HAP-1 (cell line): ENCODE results near the gene CCDC102B.
"Not testable (repeated sequence)": the region's sequence is repeated elsewhere in the genome, so short reads cannot be mapped to it uniquely, and the experiment has no call there.

Experiments
- DNase-seq, 2 experiments: peaks; one replicate each; pipeline ENCODE4 v3.0.0-alpha.2; 2016 to 2020; ENCODE audit warnings: low spot score in 2 of 2
- H3K27me3 ChIP-seq: fragments of 250-450 bp; sonication (Bioruptor Pico); 2 replicates; pipeline ENCODE4 v1.5.1; 2020; ENCODE audit warnings: low read depth, mild to moderate bottlenecking, moderate library complexity
- H3K36me3 ChIP-seq: fragments of 250-450 bp; sonication (Bioruptor Pico); replicated peaks from 2 replicates; pipeline ENCODE4 v1.5.1; 2020; ENCODE audit warnings: mild to moderate bottlenecking
- H3K4me1 ChIP-seq: fragments of 250-450 bp; sonication (Bioruptor Pico); 2 replicates; pipeline ENCODE4 v1.5.1; 2020; ENCODE audit warnings: mild to moderate bottlenecking
- H3K4me3 ChIP-seq: fragments of 250-450 bp; sonication (Bioruptor Pico); 2 replicates; pipeline ENCODE4 v1.5.1; 2020; ENCODE audit warnings: mild to moderate bottlenecking, moderate library complexity
- H3K9me3 ChIP-seq: fragments of 250-450 bp; sonication (Bioruptor Pico); 2 replicates; pipeline ENCODE4 v1.5.1; 2020; ENCODE audit warnings: mild to moderate bottlenecking, moderate library complexity
- in situ Hi-C: fragments of 300-500 bp; cut with MboI; formaldehyde crosslinking; loops from 3 replicates; pipeline ENCODE4 v1.14.3; 2020; ENCODE audit warnings: low sequenced_read_pairs, inconsistent platforms, mixed read lengths

The CCDC102B gene

DNA sequence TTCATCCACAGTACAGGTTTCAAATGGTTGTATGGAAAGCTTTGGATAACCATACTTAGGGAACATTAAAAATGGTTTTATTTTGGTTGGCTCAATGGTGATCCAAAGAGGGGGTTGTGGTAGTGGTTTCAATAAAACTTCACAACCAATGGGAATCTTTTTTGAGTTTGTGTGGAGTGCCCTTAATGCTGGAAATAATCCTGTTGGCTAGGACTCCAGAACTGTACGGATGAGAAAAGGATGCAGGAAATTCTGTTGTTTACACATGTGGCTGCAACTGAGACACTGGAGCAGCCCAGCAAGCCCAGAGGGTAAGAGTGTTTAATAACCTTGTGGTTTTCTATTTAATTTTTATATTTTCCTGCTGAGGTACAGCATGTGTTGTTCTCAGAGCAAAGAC, at the start of gene CCDC102B:
Gene CCDC102B, plus strand, starts transcription at position 210 of the 400 bp plus-strand sequence. CDS start 38,684 bp downstream, outside the sequence.
- H3K9me3 ChIP-seq, result no peaks in the 10 kb centered on the region
- H3K4me3 ChIP-seq, result no peak within 1 kb of the TSS
- H3K4me1 ChIP-seq, result no peaks in the 10 kb centered on the region
- no peaks in the 10 kb centered on the region for H3K36me3 ChIP-seq
- no peak for DNase-seq
- in situ Hi-C loops, result no loop called here
- H3K27me3 ChIP-seq, result no peaks in the 10 kb centered on the region

DNA sequence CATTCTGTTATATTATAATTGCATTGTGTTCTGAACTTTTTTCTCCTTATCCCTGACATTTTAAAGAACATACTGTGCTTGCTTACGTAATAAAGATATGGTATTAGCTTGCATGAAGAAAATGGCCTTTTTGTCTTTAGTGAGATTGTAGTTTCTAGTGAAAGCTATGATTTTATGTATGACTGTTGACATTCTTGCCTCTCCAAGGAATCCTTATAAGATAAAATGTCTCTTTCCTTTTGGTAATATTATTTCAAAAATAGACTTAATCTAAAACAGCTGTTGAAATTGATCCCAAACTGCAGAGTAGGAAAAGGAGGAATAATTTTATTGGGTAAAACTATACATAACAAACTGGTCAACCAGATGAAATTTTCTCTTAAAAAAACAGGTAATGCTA, 40.8 kb upstream of the CCDC102B start:
- Histone ChIP-seq H3K27me3 (no peaks in the 10 kb centered on the region), H3K9me3 (no peaks in the 10 kb centered on the region), H3K4me3 (no peak overlapping the region), H3K4me1 (no peaks in the 10 kb centered on the region), H3K36me3 (no peaks in the 10 kb centered on the region)
- in situ Hi-C loops, result no loop called here
- DNase-seq, result no peak

DNA sequence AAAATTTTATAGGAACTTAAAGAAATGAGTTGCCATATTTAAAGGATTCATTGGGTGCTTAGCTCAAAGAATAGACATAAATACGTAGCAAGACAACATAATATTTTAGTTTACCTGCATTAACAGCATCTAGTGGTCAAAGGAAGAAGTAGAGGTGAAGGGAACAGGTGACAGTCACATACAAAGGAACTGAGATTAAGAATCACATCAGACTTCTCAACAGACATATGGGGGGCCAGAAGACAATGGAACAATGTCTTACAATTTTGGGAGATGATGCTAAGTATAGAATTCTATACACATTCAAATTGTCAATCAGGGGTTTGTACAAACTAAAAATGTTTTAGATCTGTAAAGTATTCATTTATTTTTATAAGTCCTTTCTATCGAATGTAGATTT, 38.6 kb upstream of the CCDC102B start:
- Histone ChIP-seq H3K9me3 (no peaks in the 10 kb centered on the region), H3K36me3 (no peaks in the 10 kb centered on the region), H3K4me1 (peaks cover 10% of the 10 kb centered on the region), H3K4me3 (no peak overlapping the region), H3K27me3 (no peaks in the 10 kb centered on the region)
- in situ Hi-C loops, result no loop called here
- DNase-seq, result no peak

DNA sequence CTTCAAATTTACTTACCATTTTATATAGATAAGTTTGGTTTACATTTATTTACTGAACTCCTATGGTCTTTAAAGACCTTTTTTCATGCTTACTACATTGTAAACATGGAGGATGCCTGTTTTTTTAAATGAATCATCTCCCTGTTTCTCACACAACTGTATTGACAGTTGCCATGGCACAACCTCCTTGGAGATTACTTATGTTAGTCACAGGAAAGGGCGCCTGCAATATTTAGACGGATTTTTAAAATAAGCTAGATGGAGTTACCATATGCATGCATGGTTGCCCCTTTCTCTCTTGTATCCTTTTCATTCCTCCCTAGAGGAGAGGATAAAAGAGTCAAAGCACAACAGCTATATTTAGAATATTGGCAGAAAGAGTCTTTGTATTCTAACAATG, 34.8 kb upstream of the CCDC102B start:
- peak in 1 of 2 experiments; percentile 10 for DNase-seq
- H3K4me3 ChIP-seq, result no peak overlapping the region
- H3K36me3 ChIP-seq, result no peaks in the 10 kb centered on the region
- H3K9me3 ChIP-seq, result no peaks in the 10 kb centered on the region
- in situ Hi-C loops, result no loop called here
- peaks cover 10% of the 10 kb centered on the region for H3K4me1 ChIP-seq
- no peaks in the 10 kb centered on the region for H3K27me3 ChIP-seq

DNA sequence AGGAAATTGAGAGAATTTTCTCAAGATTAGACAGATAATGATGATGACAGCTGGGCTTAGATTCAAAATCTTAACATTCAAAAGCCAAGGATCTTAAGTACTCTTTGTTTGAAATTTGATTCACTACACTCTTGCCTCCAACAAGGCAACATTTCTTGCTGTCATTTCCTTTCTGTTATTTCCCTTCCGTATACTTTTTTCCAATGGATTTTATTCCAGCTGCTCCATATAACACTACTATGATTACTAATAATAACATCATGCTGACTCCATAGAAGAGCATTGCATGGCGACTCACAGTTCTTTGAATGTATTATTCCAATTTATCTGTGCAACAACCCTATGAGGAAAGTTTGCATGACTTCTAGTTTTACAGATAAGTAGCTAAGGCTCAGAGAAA, 33.9 kb upstream of the CCDC102B start:
- Histone ChIP-seq H3K36me3 (no peaks in the 10 kb centered on the region), H3K4me1 (peaks cover 10% of the 10 kb centered on the region), H3K4me3 (no peak overlapping the region), H3K27me3 (no peaks in the 10 kb centered on the region), H3K9me3 (no peaks in the 10 kb centered on the region)
- in situ Hi-C loops, result no loop called here
- no peak for DNase-seq

DNA sequence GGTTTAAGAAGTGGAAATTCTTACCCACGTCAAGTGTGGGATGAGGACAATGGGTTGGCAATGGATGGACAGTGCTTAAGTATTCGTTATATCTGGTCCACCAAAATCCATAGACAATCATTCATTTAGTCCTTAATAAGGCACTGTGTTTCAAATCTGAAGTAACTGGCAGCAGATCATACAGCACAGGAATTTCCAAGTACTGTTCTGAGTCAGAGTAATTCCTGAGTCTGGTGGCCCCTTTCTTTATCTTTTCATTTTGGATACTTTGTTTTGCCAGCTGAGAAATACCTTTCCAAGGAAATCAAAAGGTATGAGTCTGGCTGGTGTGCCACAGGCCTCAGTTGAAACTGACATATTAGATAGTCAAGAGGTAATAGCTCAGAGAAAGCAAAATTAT, 31.4 kb upstream of the CCDC102B start:
- in situ Hi-C loops, result no loop called here
- Histone ChIP-seq H3K9me3 (no peaks in the 10 kb centered on the region), H3K4me1 (peaks cover 10% of the 10 kb centered on the region), H3K27me3 (no peaks in the 10 kb centered on the region), H3K36me3 (no peaks in the 10 kb centered on the region), H3K4me3 (no peak overlapping the region)
- DNase-seq, result no peak

DNA sequence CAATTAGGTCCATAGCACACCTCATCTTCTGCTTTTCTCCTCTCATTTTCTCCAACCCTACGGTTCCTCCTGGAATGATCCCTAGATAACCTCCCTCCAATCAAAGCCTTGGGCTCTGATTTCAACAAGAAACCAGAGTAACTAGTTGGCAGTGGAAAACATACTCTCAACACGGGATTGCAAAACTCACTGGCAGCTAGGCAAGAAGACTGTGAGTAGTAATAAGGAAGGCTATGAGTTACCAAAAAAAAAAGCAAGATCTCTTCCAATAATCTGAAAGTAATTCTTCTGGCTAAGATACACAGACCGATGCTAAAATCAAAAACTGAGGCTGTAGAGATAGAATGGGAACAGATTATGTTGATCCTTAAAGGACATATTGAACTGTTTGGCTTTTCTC, 28.4 kb upstream of the CCDC102B start:
- Histone ChIP-seq H3K9me3 (no peaks in the 10 kb centered on the region), H3K4me1 (no peaks in the 10 kb centered on the region), H3K36me3 (no peaks in the 10 kb centered on the region), H3K4me3 (no peak overlapping the region), H3K27me3 (no peaks in the 10 kb centered on the region)
- no peak for DNase-seq
- in situ Hi-C loops, result no loop called here

DNA sequence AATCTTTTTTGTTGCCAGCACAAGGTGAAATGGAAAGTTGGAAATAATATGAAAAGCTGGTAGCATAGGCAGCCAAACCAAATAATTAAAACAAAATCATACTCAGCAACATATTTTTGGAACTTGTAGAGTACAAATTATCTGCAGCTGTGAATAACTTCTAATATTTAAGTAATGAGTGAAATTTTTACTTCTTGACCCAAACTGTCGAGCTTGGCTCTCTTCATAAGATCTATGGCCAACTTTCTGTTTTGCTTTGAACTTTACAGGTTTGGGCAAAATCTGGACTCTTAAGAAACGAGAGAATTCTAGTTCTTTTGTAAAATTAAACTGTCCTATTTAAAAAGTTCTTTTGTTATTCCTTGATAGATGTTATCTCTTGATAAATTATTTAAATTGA, 25.6 kb upstream of the CCDC102B start:
- no peaks in the 10 kb centered on the region for H3K9me3 ChIP-seq
- H3K4me1 ChIP-seq, result no peaks in the 10 kb centered on the region
- in situ Hi-C loops, result no loop called here
- no peaks in the 10 kb centered on the region for H3K27me3 ChIP-seq
- H3K36me3 ChIP-seq, result no peaks in the 10 kb centered on the region
- H3K4me3 ChIP-seq, result no peak overlapping the region
- DNase-seq, result no peak

DNA sequence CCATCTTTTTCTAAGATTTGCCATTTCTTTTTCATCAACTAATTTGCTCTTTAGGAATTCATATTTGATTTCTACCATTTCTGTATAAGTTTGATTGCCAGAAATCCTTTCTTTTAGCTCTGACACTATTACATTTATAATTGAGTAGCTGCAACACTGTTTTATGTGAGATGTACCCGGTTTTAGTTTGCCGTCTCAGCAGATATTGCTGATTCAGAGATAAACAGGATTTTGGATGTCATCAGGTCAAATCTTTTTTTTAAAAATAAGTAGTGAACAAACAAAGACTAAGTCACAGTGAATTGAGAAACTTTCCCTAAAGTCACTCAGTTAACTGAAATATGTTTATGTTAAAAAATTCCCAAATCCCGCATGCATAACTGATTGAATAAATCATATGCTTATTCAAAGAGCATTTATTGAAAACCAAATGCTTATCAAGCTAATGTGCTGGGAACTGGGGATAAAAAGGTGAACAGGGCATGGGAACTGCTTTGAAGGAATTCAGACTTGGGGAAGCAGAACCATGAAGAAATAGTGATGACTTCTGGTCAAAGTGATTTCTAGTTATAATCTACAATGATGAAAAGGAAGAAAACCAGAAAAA, 19.5 kb upstream of the CCDC102B start:
- H3K27me3 ChIP-seq, result no peaks in the 10 kb centered on the region
- no peaks in the 10 kb centered on the region for H3K36me3 ChIP-seq
- in situ Hi-C loops, result no loop called here
- H3K4me1 ChIP-seq, result no peaks in the 10 kb centered on the region
- H3K9me3 ChIP-seq, result no peaks in the 10 kb centered on the region
- H3K4me3 ChIP-seq, result no peak overlapping the region
- DNase-seq, result no peak

DNA sequence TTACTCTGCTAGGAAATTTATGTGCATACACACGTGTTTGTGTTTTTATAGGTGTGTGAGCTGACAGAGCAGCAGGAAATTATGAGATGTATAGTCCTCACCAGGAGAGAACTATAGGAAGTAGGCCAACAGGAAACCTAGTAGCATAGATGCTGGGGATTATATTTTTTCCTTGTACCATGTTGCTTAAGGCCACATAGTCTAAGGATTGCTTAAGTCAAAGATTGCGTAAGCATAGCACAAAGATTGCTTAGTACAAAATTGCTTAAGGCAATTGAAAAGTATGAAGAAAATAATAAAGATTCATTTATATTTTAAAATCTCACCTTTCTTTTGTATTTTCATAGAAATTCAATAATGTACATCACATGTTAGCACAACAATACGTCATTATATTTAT, 18.7 kb upstream of the CCDC102B start:
- DNase-seq, result no peak
- no peaks in the 10 kb centered on the region for H3K36me3 ChIP-seq
- no peaks in the 10 kb centered on the region for H3K9me3 ChIP-seq
- H3K27me3 ChIP-seq, result no peaks in the 10 kb centered on the region
- H3K4me3 ChIP-seq, result no peak overlapping the region
- H3K4me1 ChIP-seq, result no peaks in the 10 kb centered on the region
- in situ Hi-C loops, result no loop called here

DNA sequence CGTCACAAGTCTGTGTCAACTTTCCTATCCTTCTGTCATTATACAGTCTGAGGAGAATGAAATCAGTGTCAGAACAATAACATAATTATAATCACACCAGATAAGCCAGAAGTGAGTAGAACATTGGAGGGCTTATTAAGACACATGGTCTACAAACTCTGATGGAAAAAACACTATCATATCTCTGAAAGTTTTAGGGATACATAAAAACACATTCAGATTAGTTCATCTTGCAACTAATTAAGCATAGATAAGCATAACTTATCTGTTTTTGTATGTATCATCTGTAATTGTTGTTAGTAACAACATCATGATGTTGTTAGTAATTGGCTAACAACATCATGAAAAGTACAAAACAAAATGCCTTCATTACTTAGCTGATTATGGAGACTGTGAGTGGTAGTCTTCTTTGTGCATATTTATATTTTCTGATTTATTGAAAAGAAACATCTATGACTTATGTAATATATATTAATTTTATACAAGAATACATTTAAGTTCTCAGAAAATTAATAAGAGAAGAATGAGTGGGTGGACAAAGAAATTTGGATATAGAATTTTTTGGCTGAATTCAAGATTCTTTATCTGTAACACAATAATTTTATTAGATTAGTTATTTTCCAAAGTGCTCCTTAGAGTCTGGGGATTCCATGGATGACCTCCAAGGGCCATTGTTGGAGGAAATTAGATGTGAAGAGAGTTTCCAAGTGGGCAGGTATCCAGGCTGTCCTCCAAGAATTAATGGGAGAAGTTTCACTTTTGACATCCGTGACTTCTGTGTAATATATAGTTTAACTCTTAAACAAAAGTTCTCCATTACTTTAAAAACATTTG, 16.9 kb upstream of the CCDC102B start:
- in situ Hi-C loops, result no loop called here
- Histone ChIP-seq H3K36me3 (no peaks in the 10 kb centered on the region), H3K4me3 (no peak overlapping the region), H3K27me3 (no peaks in the 10 kb centered on the region), H3K4me1 (no peaks in the 10 kb centered on the region), H3K9me3 (no peaks in the 10 kb centered on the region)
- DNase-seq, result no peak

DNA sequence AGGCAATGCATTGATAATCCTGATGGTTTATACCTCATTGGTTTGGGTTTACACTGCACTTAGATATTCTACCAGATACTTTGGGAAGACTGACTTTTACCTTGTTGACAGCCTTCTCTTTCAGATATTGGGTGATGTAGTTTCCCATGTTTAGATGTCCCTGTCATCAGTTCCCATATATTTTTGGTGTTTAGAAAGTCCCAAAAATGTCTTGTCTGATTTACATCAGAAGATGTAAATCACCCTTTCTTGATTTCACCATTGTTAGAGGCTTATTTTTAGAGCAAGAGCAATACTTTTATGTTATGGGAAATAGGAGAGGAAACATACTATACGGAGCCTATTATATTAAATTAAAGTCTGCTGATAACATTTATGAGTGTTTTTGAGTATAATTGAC, 14.4 kb upstream of the CCDC102B start:
- H3K36me3 ChIP-seq, result no peaks in the 10 kb centered on the region
- H3K4me3 ChIP-seq, result no peak overlapping the region
- H3K27me3 ChIP-seq, result no peaks in the 10 kb centered on the region
- H3K4me1 ChIP-seq, result no peaks in the 10 kb centered on the region
- H3K9me3 ChIP-seq, result no peaks in the 10 kb centered on the region
- in situ Hi-C loops, result no loop called here
- DNase-seq, result no peak

DNA sequence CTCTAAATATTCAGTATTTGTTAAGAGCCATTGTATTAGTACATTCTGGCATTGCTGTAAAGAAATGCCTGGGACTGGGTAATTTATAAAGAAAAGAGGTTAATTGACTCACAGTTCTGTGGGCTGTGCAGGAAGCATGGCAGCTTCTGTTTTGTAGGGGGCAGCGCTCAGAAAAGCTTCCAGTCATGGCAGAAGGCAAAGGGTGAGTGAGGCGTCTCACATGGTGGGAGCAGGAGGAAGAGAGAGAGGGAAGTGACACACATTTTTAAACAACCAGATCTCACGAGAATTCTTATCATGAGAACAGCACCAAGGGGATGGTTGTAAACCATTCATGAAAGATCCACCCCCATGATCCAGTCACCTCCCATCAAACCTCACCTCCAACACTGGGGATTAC, 13.8 kb upstream of the CCDC102B start:
- H3K9me3 ChIP-seq, result no peaks in the 10 kb centered on the region
- no peaks in the 10 kb centered on the region for H3K4me1 ChIP-seq
- in situ Hi-C loops, result no loop called here
- no peak overlapping the region for H3K4me3 ChIP-seq
- no peak for DNase-seq
- no peaks in the 10 kb centered on the region for H3K27me3 ChIP-seq
- no peaks in the 10 kb centered on the region for H3K36me3 ChIP-seq

DNA sequence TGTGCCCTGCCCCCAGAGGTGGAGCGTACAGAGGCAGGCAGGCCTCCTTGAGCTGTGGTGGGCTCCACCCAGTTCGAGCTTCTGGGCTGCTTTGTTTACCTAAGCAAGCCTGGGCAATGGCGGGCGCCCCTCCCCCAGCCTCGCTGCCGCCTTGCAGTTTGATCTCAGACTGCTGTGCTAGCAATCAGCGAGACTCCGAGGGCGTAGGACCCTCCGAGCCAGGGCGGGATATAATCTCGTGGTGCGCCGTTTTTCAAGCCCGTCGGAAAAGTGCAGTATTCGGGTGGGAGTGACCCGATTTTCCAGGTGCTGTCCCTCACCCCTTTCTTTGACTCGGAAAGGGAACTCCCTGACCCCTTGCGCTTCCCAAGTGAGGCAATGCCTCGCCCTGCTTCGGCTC, 7.6 kb upstream of the CCDC102B start:
- H3K4me1 ChIP-seq, DNase-seq, H3K27me3 ChIP-seq, H3K9me3 ChIP-seq, in situ Hi-C loops, H3K4me3 ChIP-seq, H3K36me3 ChIP-seq: not testable (repeated sequence)
